H9 (cell line): ENCODE results near the gene TIMM17A. TPM values are rescaled to one million over a fixed set of nuclear protein-coding genes. Genes with fewer than 3 reads are reported as not detected.

Source experiments
- DNase-seq: peaks from one replicate; pipeline ENCODE4 v3.0.0-alpha.2; 2017
- H2AFZ ChIP-seq: one replicate; pipeline ENCODE4 v1.6.1; 2013; ENCODE audit warnings: mild to moderate bottlenecking, low read length, control low read depth, moderate library complexity
- H2AK5ac ChIP-seq: 2 replicates; pipeline ENCODE4 v1.6.1; 2013; ENCODE audit warnings: low read length, control low read depth, mixed read lengths; ENCODE audit not compliant: insufficient read length
- H2BK120ac ChIP-seq: one replicate; pipeline ENCODE4 v1.6.1; 2013; ENCODE audit warnings: low read depth, mild to moderate bottlenecking, low read length, control low read depth, inconsistent platforms; ENCODE audit not compliant: poor library complexity, severe bottlenecking
- H2BK12ac ChIP-seq: 2 replicates; pipeline ENCODE4 v1.6.1; 2013; ENCODE audit warnings: low read length, control low read depth, mixed read lengths, low read depth; ENCODE audit not compliant: insufficient read length
- H2BK15ac ChIP-seq: 2 replicates; pipeline ENCODE4 v1.6.1; 2013; ENCODE audit warnings: low read depth, low read length, control low read depth
- H2BK20ac ChIP-seq: one replicate; pipeline ENCODE4 v1.6.1; 2013; ENCODE audit warnings: low read depth, mild to moderate bottlenecking, low read length, control low read depth, inconsistent platforms; ENCODE audit not compliant: poor library complexity, severe bottlenecking
- H2BK5ac ChIP-seq: 2 replicates; pipeline ENCODE4 v1.6.1; 2013; ENCODE audit warnings: low read length, control low read depth, mixed read lengths; ENCODE audit not compliant: insufficient read length
- H3K14ac ChIP-seq: 2 replicates; pipeline ENCODE4 v1.6.1; 2013; ENCODE audit warnings: low read length, control low read depth; ENCODE audit not compliant: insufficient read depth
- H3K18ac ChIP-seq: 2 replicates; pipeline ENCODE4 v1.6.1; 2013; ENCODE audit warnings: low read depth, mild to moderate bottlenecking, mixed read lengths, low read length, control low read depth; ENCODE audit not compliant: insufficient read length
- H3K23ac ChIP-seq: 2 replicates; pipeline ENCODE4 v1.6.1; 2013; ENCODE audit warnings: low read length, control low read depth, mixed read lengths, low read depth; ENCODE audit not compliant: insufficient read length
- H3K23me2 ChIP-seq: 2 replicates; pipeline ENCODE4 v1.6.1; 2013; ENCODE audit warnings: low read depth, mild to moderate bottlenecking, mixed read lengths, low read length, control low read depth; ENCODE audit not compliant: insufficient read length, poor library complexity, severe bottlenecking
- H3K27ac ChIP-seq: 2 replicates; pipeline ENCODE4 v1.5.1; 2013; ENCODE audit warnings: low read length, control low read depth, mixed read lengths, low read depth; ENCODE audit not compliant: insufficient read length
- H3K27me3 ChIP-seq: 2 replicates; pipeline ENCODE4 v1.6.1; 2013; ENCODE audit warnings: low read length, control low read depth, inconsistent platforms; ENCODE audit not compliant: insufficient read depth
- H3K4ac ChIP-seq: 2 replicates; pipeline ENCODE4 v1.6.1; 2013; ENCODE audit warnings: low read depth, mild to moderate bottlenecking, control low read depth, inconsistent platforms, low read length, moderate library complexity
- H3K4me1 ChIP-seq: 2 replicates; pipeline ENCODE4 v1.6.1; 2013; ENCODE audit warnings: low read length, control low read depth, inconsistent platforms; ENCODE audit not compliant: insufficient read depth
- H3K4me2 ChIP-seq: 2 replicates; pipeline ENCODE4 v1.6.1; 2013; ENCODE audit warnings: low read length, control low read depth, mixed read lengths; ENCODE audit not compliant: insufficient read length, insufficient read depth
- H3K56ac ChIP-seq: 2 replicates; pipeline ENCODE4 v1.6.1; 2013; ENCODE audit warnings: low read depth, mild to moderate bottlenecking, mixed read lengths, low read length, control low read depth; ENCODE audit not compliant: insufficient read length
- H3K79me1 ChIP-seq: 2 replicates; pipeline ENCODE4 v1.6.1; 2013; ENCODE audit warnings: low read depth, mild to moderate bottlenecking, moderate library complexity, low read length, control low read depth, inconsistent platforms; ENCODE audit not compliant: insufficient read depth, poor library complexity, severe bottlenecking
- H3K79me2 ChIP-seq: 2 replicates; pipeline ENCODE4 v1.6.1; 2013; ENCODE audit warnings: low read length, control low read depth, inconsistent platforms; ENCODE audit not compliant: insufficient read depth
- H3K9ac ChIP-seq: 2 replicates; pipeline ENCODE4 v1.6.1; 2013; ENCODE audit warnings: low read length, control low read depth, mixed read lengths; ENCODE audit not compliant: insufficient read length; ENCODE audit errors: extremely low read depth
- H3K9me3 ChIP-seq: one replicate; pipeline ENCODE4 v1.6.1; 2013; ENCODE audit warnings: low read depth, low read length, inconsistent platforms; ENCODE audit not compliant: control insufficient read depth
- H3T11ph ChIP-seq: one replicate; pipeline ENCODE4 v1.6.1; 2013; ENCODE audit warnings: mild to moderate bottlenecking, low read length, control low read depth, inconsistent platforms
- H4K20me1 ChIP-seq: one replicate; pipeline ENCODE4 v1.6.1; 2013; ENCODE audit not compliant: control insufficient read depth, insufficient read length, insufficient read depth
- H4K5ac ChIP-seq: 2 replicates; pipeline ENCODE4 v1.6.1; 2013; ENCODE audit warnings: low read depth, mild to moderate bottlenecking, mixed read lengths, low read length, control low read depth; ENCODE audit not compliant: insufficient read length
- H4K8ac ChIP-seq: replicated peaks from 2 replicates; pipeline ENCODE4 v1.6.1; 2013; ENCODE audit warnings: low read length, control low read depth, mixed read lengths, low read depth; ENCODE audit not compliant: insufficient read length
- H4K91ac ChIP-seq: 2 replicates; pipeline ENCODE4 v1.6.1; 2013; ENCODE audit warnings: low read depth, mild to moderate bottlenecking, moderate library complexity, mixed read lengths, low read length, control low read depth; ENCODE audit not compliant: insufficient read length
- H3K27ac Mint-ChIP-seq, 3 experiments: 2 replicates in 2 of 3; 3 replicates in 1 of 3; pipeline ENCODE4 v1.8.0; 2020 to 2021; ENCODE audit warnings: mixed read lengths in 3 of 3, mild to moderate bottlenecking in 1 of 3, moderate library complexity in 1 of 3
- H3K27me3 Mint-ChIP-seq: 2 replicates; pipeline ENCODE4 v1.8.0; 2021; ENCODE audit warnings: low read depth, mild to moderate bottlenecking, moderate library complexity, mixed read lengths
- H3K36me3 Mint-ChIP-seq, 3 experiments: 2 replicates in 2 of 3; 3 replicates in 1 of 3; pipeline ENCODE4 v1.8.0; 2020 to 2021; ENCODE audit warnings: low read depth in 3 of 3, mixed read lengths in 3 of 3; ENCODE audit not compliant: insufficient read depth in 1 of 3
- H3K4me1 Mint-ChIP-seq, 2 experiments: 2 replicates each; pipeline ENCODE4 v1.8.0; 2020; ENCODE audit warnings: mixed read lengths in 2 of 2
- H3K4me3 Mint-ChIP-seq, 2 experiments: 2 replicates in 1 of 2; 3 replicates in 1 of 2; pipeline ENCODE4 v1.8.0; 2020 to 2021; ENCODE audit warnings: mild to moderate bottlenecking in 2 of 2, mixed read lengths in 2 of 2, moderate library complexity in 1 of 2
- H3K9me3 Mint-ChIP-seq, 2 experiments: 2 replicates in 1 of 2; 3 replicates in 1 of 2; pipeline ENCODE4 v1.8.0; 2020; ENCODE audit warnings: mild to moderate bottlenecking in 2 of 2, mixed read lengths in 2 of 2, moderate library complexity in 1 of 2
- WGBS: extraction: QIAGEN DNeasy Blood & Tissue Kit; methylation state at CpG from one replicate; pipeline ENCODE4 v1.1.7; 2013; ENCODE audit warnings: missing lambda C conversion rate, low lambda C conversion rate, mixed read lengths; ENCODE audit not compliant: insufficient read length; ENCODE audit errors: extremely low coverage; 5-methylcytosine and 5-hydroxymethylcytosine counted together
- total RNA-seq: library from RNA; stranded (reverse); gene quantifications from 2 replicates; pipeline ENCODE4 v1.2.1, GENCODE V29; 2021
- TF ChIP-seq, protein P1 (sequence below): fragments of 200-600 bp; sonication (generic); conservative IDR thresholded peaks from 3 replicates; pipeline ENCODE4 v1.8.0; 2021; ENCODE audit warnings: antibody characterized with exemption, mild to moderate bottlenecking

The TIMM17A gene
- total RNA-seq, 1 experiment from 2014 or later: 60.9 TPM

GRCh38 chr1:201933840-201934430 is 21.4 kb upstream of the TIMM17A start:
- Histone ChIP-seq H2BK5ac (no peak overlapping the region), H2BK15ac (no peak overlapping the region), H2AFZ (no peak overlapping the region), H3K9ac (no peak overlapping the region), H3K79me1 (no peaks in the 10 kb centered on the region), H2BK120ac (no peak overlapping the region), H3K56ac (no peak overlapping the region), H3K18ac (no peak overlapping the region), H4K91ac (no peak overlapping the region), H3K23me2 (no peaks in the 10 kb centered on the region), H3K4me1 (no peaks in the 10 kb centered on the region), H4K5ac (no peak overlapping the region), H3K4ac (no peak overlapping the region), H3K9me3 (no peaks in the 10 kb centered on the region), H3T11ph (no peak overlapping the region), H2AK5ac (no peak overlapping the region), H3K27ac (no peak overlapping the region), H2BK20ac (no peak overlapping the region), H3K23ac (no peak overlapping the region), H3K14ac (no peak overlapping the region), H3K79me2 (no peaks in the 10 kb centered on the region), H4K8ac (no peak overlapping the region), H2BK12ac (no peak overlapping the region), H4K20me1 (no peaks in the 10 kb centered on the region), H3K4me2 (no peak overlapping the region), H3K27me3 (no peaks in the 10 kb centered on the region)
- Mint-ChIP-seq H3K4me3 (no peak overlapping the region), H3K9me3 (no peaks in the 10 kb centered on the region), H3K36me3 (no peaks in the 10 kb centered on the region), H3K4me1 (peaks cover 0 to 3% of the 10 kb centered on the region in 2 experiments; a peak in 3 of 4 replicates), H3K27ac (no peak overlapping the region), H3K27me3 (peaks cover 2% of the 10 kb centered on the region; the same call in 1 of the 2 replicates)
- whole genome bisulfite sequencing: no CpG with 5 or more reads among the region's 5 CpGs
- TF ChIP-seq, protein P1, sequence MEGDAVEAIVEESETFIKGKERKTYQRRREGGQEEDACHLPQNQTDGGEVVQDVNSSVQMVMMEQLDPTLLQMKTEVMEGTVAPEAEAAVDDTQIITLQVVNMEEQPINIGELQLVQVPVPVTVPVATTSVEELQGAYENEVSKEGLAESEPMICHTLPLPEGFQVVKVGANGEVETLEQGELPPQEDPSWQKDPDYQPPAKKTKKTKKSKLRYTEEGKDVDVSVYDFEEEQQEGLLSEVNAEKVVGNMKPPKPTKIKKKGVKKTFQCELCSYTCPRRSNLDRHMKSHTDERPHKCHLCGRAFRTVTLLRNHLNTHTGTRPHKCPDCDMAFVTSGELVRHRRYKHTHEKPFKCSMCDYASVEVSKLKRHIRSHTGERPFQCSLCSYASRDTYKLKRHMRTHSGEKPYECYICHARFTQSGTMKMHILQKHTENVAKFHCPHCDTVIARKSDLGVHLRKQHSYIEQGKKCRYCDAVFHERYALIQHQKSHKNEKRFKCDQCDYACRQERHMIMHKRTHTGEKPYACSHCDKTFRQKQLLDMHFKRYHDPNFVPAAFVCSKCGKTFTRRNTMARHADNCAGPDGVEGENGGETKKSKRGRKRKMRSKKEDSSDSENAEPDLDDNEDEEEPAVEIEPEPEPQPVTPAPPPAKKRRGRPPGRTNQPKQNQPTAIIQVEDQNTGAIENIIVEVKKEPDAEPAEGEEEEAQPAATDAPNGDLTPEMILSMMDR: no peak
- no peak for DNase-seq
